Measurements from ENCODE around the gene TRIM15.

TRIM15 gene

DNA sequence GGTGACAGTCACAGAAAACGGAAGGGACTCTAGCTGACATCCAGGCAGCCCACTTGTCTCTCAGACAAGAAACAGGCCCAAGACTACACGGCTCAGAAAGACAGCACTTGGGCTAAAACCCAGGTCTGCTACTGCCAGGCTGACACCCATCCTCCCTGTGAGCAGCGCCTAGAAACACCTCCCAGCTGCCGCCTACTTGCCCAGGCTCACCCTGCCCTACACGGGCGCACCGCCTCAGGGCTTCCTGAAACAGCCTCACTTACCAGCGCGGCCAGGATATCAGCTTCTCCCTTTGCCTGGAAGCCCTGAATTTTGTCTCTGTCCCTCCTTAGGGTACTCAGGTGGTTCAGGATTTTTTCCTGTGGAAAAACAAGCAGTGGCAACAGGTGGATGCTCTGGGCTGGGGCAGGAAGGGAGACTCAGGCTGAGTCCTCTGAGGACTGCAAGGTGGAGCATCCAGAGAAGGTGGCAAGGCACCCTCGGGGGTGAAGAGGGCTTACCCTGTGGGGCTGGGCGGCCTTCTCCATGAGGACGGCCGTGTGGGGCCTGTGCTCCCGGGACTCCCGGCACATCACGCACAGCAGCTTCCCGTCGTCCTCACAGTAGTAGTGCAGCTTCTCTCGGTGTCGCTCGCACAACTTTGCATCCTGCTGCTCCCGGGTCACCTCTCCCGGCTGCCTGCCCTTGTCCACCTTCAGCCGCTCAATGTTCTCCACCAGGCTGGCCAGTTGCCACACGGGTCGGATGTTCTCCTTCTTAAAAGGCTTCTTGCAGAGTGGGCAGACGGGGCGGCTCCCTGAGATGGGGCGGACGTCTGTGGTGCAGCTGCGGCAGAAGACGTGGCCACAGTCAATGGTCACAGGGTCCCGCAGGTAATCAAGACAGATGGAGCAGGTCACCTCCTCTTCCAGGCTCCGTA is 35.1 kb downstream of the TRIM15 start:
- H3K4me3 ChIP-seq (ENCODE audit: low read depth, low read length) = no peak overlapping the region
- no peak for TF ChIP-seq CTCF (IDR thresholded peaks at IDR 0.05; ENCODE audit: insufficient read depth, low read depth, low read length, missing control alignments)
- DNase-seq (ENCODE audit: low read depth) = no peak

- DNase-seq (ENCODE audit: low read depth) = peak; percentile 64
- H3K4me3 ChIP-seq (ENCODE audit: low read depth, low read length) = no peak overlapping the region
- no peak for TF ChIP-seq CTCF (IDR thresholded peaks at IDR 0.05; ENCODE audit: insufficient read depth, low read depth, low read length, missing control alignments)
These were observed 37.4 kb downstream of the TRIM15 start for GRCh38 chr6:30200551-30201281.

DNA sequence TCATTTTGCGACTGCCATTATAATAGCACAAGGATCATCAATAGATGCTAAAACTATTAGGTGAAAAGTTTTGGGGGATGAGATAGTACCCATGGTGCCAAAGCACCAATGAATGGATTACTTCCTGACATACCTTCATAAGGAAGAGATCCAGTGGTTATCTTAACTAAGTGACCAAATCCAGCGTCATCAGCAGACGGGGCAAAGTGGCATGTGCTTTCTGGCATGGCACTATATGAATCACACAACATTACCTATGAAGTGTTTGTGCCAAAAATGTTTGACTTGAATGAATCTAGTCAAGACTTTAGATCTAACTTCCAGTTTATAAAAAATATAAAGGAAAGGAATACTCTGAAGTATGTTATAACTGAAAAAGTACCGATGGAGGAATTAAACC is 39.0 kb downstream of the TRIM15 start:
- no peak for TF ChIP-seq CTCF (IDR thresholded peaks at IDR 0.05; ENCODE audit: insufficient read depth, low read depth, low read length, missing control alignments)
- DNase-seq (ENCODE audit: low read depth) = no peak

DNA sequence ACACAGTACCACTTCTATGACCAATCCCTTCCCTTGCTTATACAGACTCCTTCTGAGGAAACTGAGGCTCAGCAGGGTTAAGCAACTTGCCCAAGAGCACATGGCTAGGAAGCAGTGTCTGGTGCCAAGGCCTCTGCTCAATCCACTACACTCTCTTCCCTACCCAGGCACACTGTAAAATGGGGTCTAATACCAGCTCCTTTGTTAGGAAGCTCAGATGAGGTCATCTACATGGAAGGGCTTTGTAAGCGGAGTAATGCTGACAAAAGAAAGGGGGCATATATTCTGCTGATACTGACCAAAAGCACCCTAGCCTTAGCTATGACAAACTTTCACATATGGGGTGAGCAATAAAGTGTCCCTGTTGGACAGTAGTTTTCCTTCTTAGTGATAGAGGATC is 40.8 kb downstream of the TRIM15 start:
- no peak for TF ChIP-seq CTCF (IDR thresholded peaks at IDR 0.05; ENCODE audit: insufficient read depth, low read depth, low read length, missing control alignments)
- DNase-seq (ENCODE audit: low read depth) = no peak
- no peak overlapping the region for H3K4me3 ChIP-seq (ENCODE audit: low read depth, low read length)

More for the DNA sequence above, 39.0 kb downstream of the TRIM15 start:
- H3K4me3 ChIP-seq (ENCODE audit: low read depth, low read length) = no peak overlapping the region

GRCh38 chr6:30206152-30206551 is 42.8 kb downstream of the TRIM15 start:
- peak; percentile 30 for DNase-seq (ENCODE audit: low read depth)
- TF ChIP-seq CTCF (IDR thresholded peaks at IDR 0.05; ENCODE audit: insufficient read depth, low read depth, low read length, missing control alignments) = no peak
- H3K4me3 ChIP-seq (ENCODE audit: low read depth, low read length) = no peak overlapping the region

DNA sequence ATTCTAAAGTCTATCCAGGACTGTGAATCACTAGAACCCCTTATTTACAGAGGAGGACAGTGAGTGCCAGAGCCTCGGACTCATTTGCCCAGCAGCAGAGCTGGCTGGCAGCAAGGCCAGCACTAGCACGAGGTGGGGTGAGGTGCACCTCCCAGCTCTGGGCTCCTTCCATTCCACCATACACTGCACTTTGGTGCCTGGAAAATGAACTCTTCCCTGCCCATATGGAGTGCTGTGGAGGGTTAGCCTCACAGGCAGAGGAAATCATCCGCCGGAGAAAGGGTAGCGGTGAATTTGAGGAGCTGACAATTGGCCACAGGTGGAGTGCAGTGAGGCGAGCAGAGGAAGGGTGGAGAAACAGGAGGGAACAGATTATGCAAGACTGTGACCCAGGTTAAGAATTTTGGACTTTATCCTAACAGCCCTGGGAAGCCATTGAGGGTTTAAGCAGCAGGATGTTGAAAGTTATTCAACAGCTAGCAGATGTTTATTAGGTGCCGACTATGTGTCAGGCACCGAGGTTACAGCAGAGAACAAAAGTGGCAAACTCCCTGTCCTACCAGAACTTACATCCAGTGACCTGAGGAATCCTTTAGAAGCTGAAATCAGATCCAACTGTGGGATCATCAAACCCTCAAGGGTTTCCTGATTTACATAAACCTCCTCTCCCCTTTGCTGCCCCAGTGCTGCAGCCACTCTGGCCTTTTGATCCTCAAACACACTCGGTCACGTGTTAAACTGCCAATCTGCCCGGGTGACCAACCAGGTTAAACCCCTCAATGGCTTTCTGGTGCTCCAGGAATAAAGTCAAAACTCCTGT is 43.7 kb downstream of the TRIM15 start:
- no peak for TF ChIP-seq CTCF (IDR thresholded peaks at IDR 0.05; ENCODE audit: insufficient read depth, low read depth, low read length, missing control alignments)
- no peak for DNase-seq (ENCODE audit: low read depth)
- no peak overlapping the region for H3K4me3 ChIP-seq (ENCODE audit: low read depth, low read length)
